Adipose tissue (tissue), 3 donors: ENCODE data around the gene DYSF. TPM values are rescaled to one million over a fixed set of nuclear protein-coding genes. Genes with fewer than 3 reads are reported as not detected.
"Not testable (repeated sequence)": the region's sequence is repeated elsewhere in the genome, so short reads cannot be mapped to it uniquely, and the experiment has no call there.

Experiments
- H3K27ac ChIP-seq: one replicate; pipeline ENCODE4 v1.5.1; 2013; ENCODE audit warnings: low read depth, low read length
- WGBS, 3 donors: extraction: QIAGEN DNeasy Blood & Tissue Kit; methylation state at CpG; one replicate each; pipeline ENCODE4 v1.1.7; 2013; 5-methylcytosine and 5-hydroxymethylcytosine counted together
- polyA plus RNA-seq, 3 donors: library from polyadenylated mRNA; stranded (reverse); fragments of 200-250 nt; gene quantifications; one replicate each; pipeline ENCODE4 v1.2.3, GENCODE V29; 2013
- donor health status: healthy with polysubstance abuse.
- donor health status: Bipolar disorder and iron deficiency.
- donor health status: healthy.

DYSF gene
- polyA plus RNA-seq, 3 donors, result 1.5 to 24.0 (median 20.7) TPM

DNA sequence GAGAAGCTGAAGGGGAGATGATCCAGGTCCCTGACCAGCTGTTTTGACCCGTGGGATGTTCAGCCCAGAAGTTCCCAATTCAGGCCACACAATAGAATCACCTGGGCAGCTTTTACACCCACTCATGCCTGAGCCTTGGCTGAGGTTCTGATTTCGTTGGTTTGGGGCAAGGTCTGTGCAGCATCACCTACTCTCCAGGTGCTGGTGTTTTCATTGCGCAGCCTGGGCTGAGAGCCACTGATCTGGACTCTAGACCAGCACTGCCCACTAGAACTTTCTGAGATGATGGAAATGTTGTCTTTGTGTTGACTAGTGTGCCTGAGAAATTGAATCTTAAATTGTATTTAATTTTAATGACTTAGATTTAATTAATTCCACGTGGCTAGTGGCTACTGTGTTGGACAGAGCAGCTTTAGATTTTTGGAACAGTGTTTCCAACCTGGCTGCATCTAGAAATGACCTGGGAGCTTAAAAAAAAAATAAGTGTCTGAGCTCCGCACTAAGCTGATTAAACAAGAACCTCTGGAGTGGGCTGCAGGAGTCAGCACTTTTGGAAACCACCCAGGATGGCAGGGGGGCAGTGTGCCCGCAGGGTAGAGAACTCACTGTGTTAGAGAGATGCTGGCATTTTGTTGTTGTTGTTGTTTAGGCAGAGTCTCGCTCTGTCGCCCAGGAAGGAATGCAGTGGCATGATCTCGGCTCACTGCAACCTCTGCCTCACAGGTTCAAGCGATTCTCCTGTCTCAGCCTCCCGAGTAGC lies 33.7 kb downstream of the DYSF start:
- 70 to 75% (median 75%) methylated on average over 11 of the region's 11 CpGs for whole genome bisulfite sequencing, 3 donors
- no peak overlapping the region for H3K27ac ChIP-seq

DNA sequence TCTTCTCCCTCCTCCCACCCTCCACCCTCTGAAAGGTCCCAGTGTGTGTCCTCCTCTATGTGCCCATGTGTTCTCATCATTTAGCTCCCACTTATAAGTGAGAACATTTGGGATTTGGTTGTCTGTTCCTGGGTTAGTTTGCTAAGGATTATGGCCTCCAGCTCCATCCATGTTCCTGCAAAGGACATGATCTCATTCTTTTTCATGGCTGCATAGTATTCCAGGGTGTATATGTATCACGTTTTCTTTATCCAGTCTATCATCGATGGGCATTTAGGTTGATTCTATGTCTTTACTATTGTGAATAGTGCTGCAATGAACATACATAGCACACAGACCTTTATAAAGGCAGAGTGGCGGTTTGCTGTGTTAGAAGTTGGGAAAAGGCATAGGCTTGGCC lies 38.2 kb downstream of the DYSF start:
- WGBS, 3 donors, result 84 to 93% (median 85%) methylated on average over 3 of the region's 3 CpGs
- H3K27ac ChIP-seq, result not testable (repeated sequence)

DNA sequence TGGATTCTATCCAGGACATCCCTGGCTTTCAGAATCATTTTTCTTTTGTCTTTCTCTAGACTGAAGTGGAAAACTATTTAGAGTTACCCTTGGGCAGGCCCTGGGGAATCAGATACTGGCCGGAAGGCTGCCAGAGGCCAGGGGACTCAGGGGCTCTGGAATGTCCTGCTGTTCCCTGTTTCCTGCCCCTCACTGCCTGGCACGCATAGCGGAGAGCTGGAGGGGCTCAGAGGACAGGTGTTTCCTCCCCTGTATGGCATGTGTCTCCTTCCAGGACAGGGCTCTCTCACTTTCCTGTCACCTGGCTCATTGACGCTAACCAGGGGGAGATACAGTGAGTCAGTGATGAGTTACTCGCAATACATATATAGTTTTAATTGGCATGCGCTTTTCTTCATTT lies 38.8 kb downstream of the DYSF start:
- no peak overlapping the region for H3K27ac ChIP-seq
- WGBS, 3 donors, result 58 to 76% (median 68%) methylated on average over 6 of the region's 6 CpGs

DNA sequence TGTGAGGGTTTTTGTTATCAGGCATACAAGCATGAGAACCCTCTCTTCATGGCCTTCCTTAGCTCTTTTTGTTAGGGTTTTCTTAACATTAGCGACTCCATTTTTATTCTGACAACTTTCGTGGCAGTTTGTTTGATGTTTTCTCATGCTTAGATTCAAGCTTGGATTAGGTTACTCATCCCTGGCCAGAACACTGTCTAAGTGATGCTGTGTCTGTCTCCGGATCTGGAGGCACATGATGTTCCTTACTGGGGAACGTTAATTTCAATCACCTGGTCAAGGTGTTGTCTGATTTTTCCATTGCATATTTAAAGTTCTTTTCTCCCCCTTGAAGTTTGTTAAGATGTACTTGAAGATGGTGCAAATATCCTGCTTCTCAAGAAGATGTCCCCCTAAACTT lies 40.7 kb downstream of the DYSF start:
- no peak overlapping the region for H3K27ac ChIP-seq
- WGBS, 3 donors, result 90 to 95% (median 90%) methylated on average over 4 of the region's 4 CpGs

DNA sequence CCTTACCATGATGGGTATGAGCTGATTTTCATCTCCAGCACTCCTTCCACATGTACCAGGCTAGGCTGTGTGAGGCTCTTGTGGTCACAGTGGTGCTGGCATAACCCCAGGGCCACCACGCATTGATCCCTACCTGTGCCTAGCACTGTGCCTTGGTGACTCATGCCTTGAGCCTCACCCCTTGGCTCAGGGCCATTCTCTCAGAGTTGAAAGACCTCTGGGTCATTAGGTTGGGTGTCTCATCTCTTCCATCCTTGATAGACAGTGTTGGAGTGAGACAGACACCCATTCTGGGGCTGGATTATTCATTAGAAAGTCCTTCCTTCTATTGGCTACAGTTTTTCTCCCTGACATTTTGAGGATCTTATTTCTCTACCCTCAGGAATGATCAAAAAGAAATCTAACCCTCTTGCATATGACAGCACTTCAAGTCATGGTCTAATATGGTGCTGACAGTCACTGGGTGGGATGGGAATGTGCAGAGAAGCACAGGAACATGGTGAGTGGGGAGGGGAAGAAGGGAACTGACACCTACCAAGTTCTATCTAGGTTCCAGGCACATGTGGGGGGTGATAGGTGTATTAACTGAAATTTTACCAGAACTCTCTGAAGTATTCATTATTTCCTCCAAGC lies 41.3 kb downstream of the DYSF start:
- 84 to 92% (median 86%) methylated on average over 1 of the region's 1 CpG for WGBS, 3 donors

DNA sequence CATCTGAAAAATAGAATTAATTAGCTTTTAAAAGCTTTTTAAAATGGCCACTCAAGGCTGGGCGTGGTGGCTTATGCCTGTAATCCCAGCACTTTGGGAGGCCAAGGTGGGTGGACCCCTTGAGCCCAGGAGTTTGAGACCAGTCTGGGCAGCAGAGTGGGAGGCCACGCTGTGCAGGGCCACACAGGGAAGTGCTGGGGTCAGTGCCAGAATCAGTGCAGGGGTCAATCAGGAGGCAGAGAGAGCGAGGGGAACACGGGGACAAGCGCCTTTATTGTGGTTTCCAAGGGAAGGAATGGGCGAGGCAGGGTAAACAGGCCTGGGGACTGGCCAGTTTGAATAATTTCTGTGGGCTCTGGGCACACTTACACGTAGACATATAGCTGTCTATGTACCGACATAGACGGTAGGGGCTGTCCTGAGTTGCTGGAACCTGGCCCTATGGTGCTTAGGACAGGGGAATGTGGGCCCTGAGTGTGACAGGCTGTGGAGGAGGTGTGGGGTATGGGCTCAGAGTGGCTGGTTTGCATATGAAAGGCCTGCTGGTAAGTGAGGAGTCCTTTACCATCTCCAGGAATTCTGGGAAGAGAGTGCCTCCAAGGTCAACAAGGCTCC lies 42.9 kb downstream of the DYSF start:
- WGBS, 3 donors, result 61 to 72% (median 64%) methylated on average over 9 of the region's 9 CpGs

More for the DNA sequence above, 41.3 kb downstream of the DYSF start:
- no peak overlapping the region for H3K27ac ChIP-seq

DNA sequence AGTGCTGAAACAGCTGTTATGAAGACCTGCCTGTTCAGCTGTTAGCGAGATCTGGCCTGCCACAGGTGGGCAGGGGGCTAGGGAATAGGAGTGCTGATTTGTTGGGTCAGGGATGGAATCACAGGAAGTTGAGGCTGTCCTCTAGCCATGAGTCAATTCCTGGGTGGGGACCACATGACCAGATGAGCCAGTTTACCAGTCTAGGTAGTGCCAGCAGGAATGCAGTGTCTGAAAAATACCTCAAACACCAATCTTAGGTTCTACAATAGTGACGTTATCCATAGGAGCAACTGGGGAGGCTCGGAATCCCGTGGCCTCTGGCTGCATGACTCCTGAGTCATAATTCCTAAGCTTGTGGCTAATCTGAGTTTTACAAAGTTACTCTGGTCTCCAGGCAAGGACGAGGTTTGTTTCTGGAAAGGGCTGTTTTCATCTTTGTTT lies 44.9 kb downstream of the DYSF start:
- WGBS, 3 donors, result 63 to 82% (median 69%) methylated on average over 5 of the region's 5 CpGs
- no peak overlapping the region for H3K27ac ChIP-seq

More for the DNA sequence above, 42.9 kb downstream of the DYSF start:
- no peak overlapping the region for H3K27ac ChIP-seq

DNA sequence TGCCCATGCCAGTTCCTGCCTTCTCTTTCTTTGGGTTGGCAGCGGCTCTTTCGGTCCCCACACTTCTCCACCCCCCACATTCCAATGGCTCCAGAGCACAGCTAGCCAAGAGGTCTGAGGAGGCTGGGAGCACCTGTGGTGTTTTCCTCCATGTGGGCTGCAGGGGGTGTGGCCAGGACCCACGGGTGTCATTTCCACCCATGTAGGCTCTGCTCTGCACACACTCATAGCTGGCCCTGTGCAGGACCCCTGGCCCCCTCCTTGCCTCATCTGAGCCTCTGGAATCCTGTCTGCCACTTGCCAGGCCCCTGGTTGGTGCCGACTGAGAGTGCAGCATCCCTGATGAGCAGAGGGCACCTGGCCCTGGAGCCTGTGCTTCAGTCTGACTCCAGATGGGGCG lies 46.3 kb downstream of the DYSF start:
- 67 to 74% (median 68%) methylated on average over 5 of the region's 5 CpGs for WGBS, 3 donors
- H3K27ac ChIP-seq, result no peak overlapping the region

DNA sequence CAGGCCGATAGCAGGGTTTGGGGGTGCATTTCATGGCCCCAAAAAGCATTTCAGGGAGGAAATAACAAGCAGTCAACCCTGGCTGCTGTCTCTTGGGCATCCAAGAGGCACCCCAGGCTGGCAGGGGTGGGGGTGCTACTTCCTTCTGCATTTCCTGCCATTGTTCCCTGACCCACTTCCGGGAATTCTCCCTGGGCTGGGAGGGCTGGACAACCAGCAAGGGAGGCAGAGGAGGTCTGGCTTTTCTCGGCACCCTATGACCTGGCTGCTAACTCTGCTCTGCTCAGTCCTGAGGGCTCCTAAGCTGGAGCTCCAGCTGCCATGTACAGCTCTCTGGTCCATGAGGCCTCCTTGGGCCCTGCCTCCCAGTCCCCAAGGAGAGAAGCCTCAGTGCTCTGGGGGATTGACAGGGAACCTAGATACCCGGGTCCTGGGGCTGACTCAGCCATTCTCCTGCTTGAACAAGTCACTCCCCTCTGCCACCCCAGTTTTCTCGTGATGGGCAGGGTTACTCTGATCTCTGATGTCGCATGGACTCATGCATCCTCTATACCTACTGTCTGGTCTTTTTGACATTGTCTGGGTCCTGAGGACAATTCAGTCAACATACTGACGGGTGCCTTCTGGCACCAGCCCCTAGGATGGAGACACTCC lies 47.2 kb downstream of the DYSF start:
- H3K27ac ChIP-seq, result no peak overlapping the region
- WGBS, 3 donors, result 55 to 61% (median 58%) methylated on average over 7 of the region's 7 CpGs

DNA sequence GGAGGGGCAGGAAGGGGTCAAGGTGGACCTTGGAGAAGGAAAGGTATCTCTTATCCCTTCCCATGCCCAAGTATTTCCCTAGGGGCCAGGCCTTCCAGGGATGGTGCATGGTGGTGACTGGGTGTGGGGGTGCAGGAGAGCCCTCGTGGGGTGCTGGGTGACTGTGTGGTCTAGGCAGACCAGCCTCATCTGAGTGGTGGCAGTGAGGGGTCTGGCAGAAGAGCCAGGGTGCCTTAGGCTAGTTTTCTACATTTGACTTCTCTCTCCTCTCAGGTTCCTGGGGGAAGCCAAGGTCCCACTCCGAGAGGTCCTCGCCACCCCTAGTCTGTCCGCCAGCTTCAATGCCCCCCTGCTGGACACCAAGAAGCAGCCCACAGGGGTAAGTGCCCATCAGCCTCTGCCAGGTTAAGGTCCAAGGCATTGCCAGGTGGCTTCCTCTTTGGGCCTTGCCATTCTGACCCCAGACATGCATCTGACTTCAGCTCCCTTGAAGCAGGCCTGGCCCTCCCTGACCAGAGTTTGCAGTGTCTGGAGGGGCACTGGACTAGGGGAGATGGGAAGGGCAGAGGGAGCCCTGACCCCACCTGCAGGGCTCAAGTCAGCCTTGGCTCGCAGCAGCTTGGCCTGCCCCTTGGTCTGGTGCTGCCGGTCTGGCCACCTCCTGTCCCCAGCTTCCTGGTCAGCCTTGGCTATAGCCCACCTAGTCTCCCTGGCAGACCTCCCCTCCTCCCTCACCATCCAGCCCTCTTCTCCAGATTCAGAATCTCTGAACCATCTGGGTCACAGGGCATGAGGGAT lies 49.8 kb downstream of the DYSF start:
- WGBS, 3 donors, result 82 to 94% (median 90%) methylated on average over 6 of the region's 6 CpGs
- H3K27ac ChIP-seq, result no peak overlapping the region

DNA sequence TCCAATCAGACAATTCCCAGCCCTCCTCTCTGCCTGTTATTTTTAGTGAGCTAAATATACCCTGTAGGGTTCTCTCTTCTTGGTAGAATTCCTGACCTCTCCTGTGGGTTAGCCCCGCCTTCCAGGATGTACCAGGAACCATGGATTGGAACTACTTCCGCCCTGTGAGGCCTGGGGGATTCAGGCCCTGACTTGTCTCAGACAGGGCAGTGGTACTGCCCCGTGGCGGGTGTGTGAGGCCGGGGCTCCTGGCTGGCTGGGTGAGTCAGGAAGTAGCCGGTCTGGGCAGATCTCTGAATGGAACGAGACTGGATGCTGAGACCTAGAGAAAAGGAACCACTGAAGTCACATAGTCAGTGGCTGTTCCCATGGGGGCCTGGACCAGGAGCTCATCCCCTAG lies 50.5 kb downstream of the DYSF start:
- H3K27ac ChIP-seq, result no peak overlapping the region
- WGBS, 3 donors, result 62 to 78% (median 71%) methylated on average over 7 of the region's 7 CpGs

DNA sequence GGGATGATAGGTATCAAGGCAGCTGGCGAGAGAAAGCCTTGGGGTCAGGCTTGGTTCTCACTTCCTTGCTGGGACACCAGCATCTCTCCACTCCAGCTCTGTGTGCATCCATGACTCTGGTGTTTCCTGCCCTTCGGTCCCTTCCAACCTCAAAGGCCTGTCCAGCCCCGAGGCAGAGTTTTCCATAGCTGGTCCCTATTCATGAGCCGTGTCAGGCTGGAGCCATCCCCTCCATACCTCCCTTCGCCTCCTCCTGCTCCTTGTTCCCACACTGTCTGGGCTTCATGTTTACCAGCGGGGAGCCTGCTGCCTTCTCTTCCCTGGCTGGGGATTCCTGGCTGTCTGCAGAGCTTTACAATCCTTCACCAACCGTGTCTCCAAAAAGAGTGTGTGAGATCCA lies 51.2 kb downstream of the DYSF start:
- no peak overlapping the region for H3K27ac ChIP-seq
- WGBS, 3 donors, result 80 to 93% (median 92%) methylated on average over 7 of the region's 7 CpGs

DNA sequence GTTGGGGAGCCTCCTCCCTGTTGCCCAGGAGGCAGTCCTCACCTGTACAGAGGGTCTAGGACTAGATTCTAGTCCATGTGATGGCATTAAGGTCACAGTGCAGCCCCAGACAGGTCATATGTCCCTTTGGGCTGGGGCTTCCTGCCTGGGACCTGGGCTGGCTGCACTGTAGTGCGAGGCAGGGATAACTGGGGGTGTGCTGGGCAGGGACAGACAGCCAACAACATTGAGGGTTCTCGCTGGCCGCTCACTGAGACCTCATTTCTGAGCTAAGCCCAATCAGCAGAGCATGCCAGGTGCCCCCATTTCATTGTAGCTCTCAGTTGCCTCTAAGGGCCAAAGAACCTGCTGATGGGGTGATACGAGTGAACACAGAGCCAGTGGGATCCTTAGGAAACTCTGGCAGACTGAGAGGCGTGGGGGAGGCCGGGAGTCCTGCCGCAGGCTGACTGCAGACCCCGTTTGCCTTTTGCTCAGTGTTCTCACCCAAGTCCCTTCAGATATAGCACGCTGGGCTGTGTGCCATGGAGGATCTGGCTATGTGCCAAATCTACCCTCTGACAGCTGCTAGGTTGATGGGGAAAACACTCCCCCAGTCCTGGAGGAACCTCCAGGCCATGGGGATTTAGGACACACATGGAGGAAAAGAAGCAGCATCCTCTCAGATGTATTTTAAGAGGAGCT lies 51.9 kb downstream of the DYSF start:
- H3K27ac ChIP-seq, result no peak overlapping the region
- WGBS, 3 donors, result 54 to 66% (median 65%) methylated on average over 9 of the region's 9 CpGs

DNA sequence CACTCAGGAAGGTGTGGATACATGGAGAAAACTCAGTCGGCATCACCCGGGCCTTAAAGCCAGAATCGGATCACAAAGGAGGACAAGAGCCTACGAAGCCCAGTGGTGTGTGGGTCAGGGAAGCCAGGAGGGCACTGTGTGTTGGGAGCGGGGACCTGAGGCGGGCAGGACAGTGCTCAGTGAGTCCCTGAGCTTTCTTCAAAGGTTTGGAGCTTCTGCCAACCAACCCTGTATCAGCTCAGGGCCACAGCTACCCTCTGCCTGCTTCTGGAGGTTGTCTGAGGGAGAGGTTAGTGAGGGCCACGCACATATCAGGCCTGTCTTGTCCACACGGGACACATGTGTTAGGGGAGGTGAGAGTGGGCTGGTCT lies 52.4 kb downstream of the DYSF start:
- no peak overlapping the region for H3K27ac ChIP-seq
- 75 to 86% (median 78%) methylated on average over 8 of the region's 8 CpGs for WGBS, 3 donors

DNA sequence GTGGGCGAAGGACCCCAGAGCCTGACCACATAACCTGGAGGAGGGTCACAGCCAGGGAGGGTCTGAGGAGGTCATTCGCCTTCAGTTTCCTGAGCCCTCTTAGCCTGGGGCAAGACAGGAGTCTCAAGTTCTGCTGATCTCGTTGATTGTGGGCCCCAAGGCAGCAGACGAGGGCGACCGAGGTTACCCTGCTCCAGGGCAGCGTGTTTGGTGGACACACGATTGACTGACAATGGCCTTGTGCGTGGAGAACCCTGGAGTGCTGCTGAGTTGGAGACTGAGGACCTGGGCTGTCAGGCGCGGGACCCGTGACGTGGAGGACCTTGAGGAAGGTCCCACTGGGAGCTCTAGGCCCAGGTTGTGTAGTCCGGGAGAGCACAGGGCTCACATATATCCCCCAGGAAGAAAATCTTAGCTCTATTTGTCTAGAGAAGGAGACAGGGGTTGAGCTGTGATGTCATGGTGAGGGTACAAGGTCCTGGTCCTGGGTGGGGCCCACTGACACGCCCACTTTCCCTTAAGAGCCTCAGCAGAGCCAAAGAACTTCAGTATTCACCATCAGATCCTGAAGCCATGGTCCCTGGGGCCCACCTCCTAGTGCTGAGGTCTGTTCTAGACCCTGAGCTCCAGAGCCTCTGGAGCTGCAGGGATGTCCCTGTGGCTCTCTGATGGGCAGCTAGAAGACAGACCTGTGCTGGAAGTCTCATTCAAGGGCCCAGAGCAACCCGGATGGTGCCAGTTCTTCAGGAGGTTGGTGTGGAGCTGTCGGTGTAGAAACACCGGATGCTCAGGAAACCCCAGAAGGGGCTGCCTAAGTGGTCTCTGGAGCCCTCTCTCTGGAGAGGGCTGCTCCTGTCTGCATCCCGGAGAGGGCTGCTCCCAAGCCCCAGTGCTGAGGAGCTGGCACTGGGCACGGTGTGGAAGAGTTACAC lies 53.1 kb downstream of the DYSF start:
- 74 to 86% (median 85%) methylated on average over 20 of the region's 20 CpGs for WGBS, 3 donors
- no peak overlapping the region for H3K27ac ChIP-seq

DNA sequence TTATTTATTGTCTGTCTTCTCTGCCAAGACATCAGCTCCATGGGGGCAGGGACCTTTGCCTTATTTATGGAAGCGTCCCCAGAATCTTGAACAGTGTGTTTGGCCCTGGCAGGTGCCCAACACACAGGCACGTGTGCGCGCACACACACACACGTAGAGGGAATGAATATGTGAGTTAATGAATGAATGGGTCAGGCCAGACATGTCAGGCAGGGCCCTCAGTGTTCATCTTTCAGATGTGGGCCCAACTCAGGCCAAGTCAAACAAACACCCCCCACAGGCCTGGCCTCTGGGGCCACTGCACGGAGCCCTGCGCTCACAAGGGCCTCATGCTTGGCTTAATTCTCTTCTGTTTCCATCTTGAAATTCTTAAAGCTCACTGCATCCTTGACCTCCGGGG lies 54.1 kb downstream of the DYSF start:
- no peak overlapping the region for H3K27ac ChIP-seq

More for the DNA sequence above, 54.1 kb downstream of the DYSF start:
- WGBS, 3 donors, result 74 to 87% (median 79%) methylated on average over 8 of the region's 8 CpGs
